Esophagus muscularis mucosa (tissue), 4 donors: ENCODE results near the gene FBXL7.

Source experiments
- EP300 ChIP-seq: sonication (generic); formaldehyde crosslinking; IDR thresholded peaks from one replicate; pipeline ENCODE4 v1.6.1; 2017; ENCODE audit warnings: antibody characterized with exemption
- POLR2A ChIP-seq: fragments of 450-650 bp; IDR thresholded peaks from one replicate; pipeline ENCODE4 v1.6.1; 2017; ENCODE audit warnings: antibody characterized with exemption, moderate library complexity, mild to moderate bottlenecking, low read depth
- POLR2AphosphoS5 ChIP-seq, 2 donors: sonication (generic); formaldehyde crosslinking; IDR thresholded peaks; one replicate each; pipeline ENCODE4 v1.6.1; 2017; ENCODE audit warnings: antibody characterized with exemption in 2 of 2
- TF ChIP-seq, protein P1 (sequence below), 3 experiments: fragments of 200-600 bp in 2 of 3; fragments of 450-650 bp in 1 of 3; sonication (generic) in 2 of 3; IDR thresholded peaks; one replicate each; pipeline ENCODE4 v1.5.1; 2017 to 2019; ENCODE audit warnings: antibody characterized with exemption in 3 of 3, mild to moderate bottlenecking in 2 of 3, moderate library complexity in 1 of 3

DNA sequence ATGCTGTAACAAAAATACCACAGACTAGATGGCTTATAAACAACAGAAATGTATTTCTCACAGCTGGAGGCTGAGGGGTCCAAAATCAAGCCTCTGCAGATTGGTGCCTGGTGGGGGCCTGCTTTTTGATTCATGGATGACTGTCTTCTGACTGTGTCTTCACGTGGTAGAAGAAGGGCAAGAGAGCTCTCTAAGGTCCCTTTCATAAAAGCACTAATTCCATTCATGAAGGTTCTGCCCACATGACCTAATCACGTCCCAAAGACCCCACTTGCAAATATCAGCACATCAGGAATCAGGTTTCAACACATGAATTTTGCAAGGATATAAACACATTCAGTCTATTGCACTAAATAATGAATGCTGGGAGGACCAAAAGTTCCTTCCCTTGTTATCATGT is 401.2 kb downstream of the FBXL7 start:
- TF ChIP-seq POLR2AphosphoS5 (IDR thresholded peaks at IDR 0.05) (no peak), EP300 (no peak), POLR2A (no peak)
- TF ChIP-seq, protein P1, sequence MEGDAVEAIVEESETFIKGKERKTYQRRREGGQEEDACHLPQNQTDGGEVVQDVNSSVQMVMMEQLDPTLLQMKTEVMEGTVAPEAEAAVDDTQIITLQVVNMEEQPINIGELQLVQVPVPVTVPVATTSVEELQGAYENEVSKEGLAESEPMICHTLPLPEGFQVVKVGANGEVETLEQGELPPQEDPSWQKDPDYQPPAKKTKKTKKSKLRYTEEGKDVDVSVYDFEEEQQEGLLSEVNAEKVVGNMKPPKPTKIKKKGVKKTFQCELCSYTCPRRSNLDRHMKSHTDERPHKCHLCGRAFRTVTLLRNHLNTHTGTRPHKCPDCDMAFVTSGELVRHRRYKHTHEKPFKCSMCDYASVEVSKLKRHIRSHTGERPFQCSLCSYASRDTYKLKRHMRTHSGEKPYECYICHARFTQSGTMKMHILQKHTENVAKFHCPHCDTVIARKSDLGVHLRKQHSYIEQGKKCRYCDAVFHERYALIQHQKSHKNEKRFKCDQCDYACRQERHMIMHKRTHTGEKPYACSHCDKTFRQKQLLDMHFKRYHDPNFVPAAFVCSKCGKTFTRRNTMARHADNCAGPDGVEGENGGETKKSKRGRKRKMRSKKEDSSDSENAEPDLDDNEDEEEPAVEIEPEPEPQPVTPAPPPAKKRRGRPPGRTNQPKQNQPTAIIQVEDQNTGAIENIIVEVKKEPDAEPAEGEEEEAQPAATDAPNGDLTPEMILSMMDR (IDR thresholded peaks at IDR 0.05): no peak
